Adrenal gland (tissue), 5 donors: ENCODE results near the gene ADCY2.

Source experiments
- CTCF ChIP-seq, 6 experiments: fragments of 450-650 bp in 4 of 6; fragments of 200-600 bp in 2 of 6; sonication (generic) in 1 of 6; IDR thresholded peaks; 1 replicate in 5 of 6; 2 replicates in 1 of 6; pipeline versions ENCODE4 v1.5.1 to v1.8.0; 2016 to 2021; ENCODE audit warnings: antibody characterized with exemption in 6 of 6, mild to moderate bottlenecking in 2 of 6, moderate library complexity in 1 of 6
- POLR2A ChIP-seq, 2 donors: fragments of 450-650 bp; IDR thresholded peaks; one replicate each; pipeline ENCODE4 v1.6.1; 2017; ENCODE audit warnings: antibody characterized with exemption in 2 of 2, mild to moderate bottlenecking in 2 of 2, moderate library complexity in 1 of 2
- donor health status: DM: no; HTN: no; CAD: no.

DNA sequence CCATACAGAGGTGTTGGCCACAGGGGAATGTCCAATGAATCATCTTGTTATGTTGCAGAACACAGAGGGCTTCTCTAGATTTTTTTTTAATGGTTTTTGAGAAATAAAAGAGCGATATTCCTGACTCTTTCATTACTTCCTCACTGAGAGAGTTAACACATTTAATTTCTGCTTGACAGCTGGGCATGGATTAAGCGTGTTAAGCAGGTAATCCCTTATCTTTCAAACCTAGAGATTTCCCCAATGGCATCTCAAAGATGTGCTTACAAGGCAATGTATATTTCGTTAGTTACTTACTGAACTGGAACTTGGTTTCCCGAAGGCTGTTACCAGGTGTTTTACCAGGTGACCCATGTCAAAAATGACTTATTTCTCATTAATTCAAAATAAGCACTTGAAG, 21.8 kb upstream of the ADCY2 start:
- TF ChIP-seq CTCF (IDR thresholded peaks at IDR 0.05) (no peak), POLR2A (IDR thresholded peaks at IDR 0.05) (no peak)
